Spleen (tissue), 11 donors: ENCODE measurements around the gene C2orf49. TPM values are rescaled to one million over a fixed set of nuclear protein-coding genes. Genes with fewer than 3 reads are reported as not detected.

ENCODE experiments used
- DNase-seq: peaks from one replicate; pipeline ENCODE4 v3.0.0-alpha.2; 2020
- H3K27ac ChIP-seq, 8 donors: fragments of 200-600 bp; sonication (generic) in 7 of 8; 1 replicate in 4 of 8; 2 replicates in 4 of 8; pipeline versions ENCODE4 v1.5.0 to v1.8.0; 2016 to 2021; ENCODE audit warnings: inconsistent platforms in 4 of 8, mild to moderate bottlenecking in 4 of 8, moderate library complexity in 1 of 8
- H3K27me3 ChIP-seq, 7 donors: fragments of 200-600 bp; sonication (generic) in 6 of 7; replicated peaks in 1 of 7; 1 replicate in 4 of 7; 2 replicates in 3 of 7; pipeline versions ENCODE4 v1.5.0 to v1.8.0; 2016 to 2021; ENCODE audit warnings: inconsistent platforms in 3 of 7, mild to moderate bottlenecking in 1 of 7
- H3K36me3 ChIP-seq, 6 donors: fragments of 200-600 bp; sonication (generic) in 5 of 6; 1 replicate in 4 of 6; 2 replicates in 2 of 6; pipeline versions ENCODE4 v1.5.0 to v1.8.0; 2016 to 2021; ENCODE audit warnings: inconsistent platforms in 2 of 6
- H3K4me1 ChIP-seq, 6 donors: fragments of 200-600 bp; sonication (generic) in 5 of 6; 1 replicate in 3 of 6; 2 replicates in 3 of 6; pipeline versions ENCODE4 v1.5.0 to v1.8.0; 2016 to 2021; ENCODE audit warnings: inconsistent platforms in 3 of 6
- H3K4me3 ChIP-seq, 8 donors: fragments of 200-600 bp; sonication (generic) in 7 of 8; 1 replicate in 4 of 8; 2 replicates in 4 of 8; pipeline versions ENCODE4 v1.5.0 to v1.8.0; 2016 to 2021; ENCODE audit warnings: inconsistent platforms in 4 of 8, mild to moderate bottlenecking in 4 of 8, moderate library complexity in 2 of 8
- H3K9me3 ChIP-seq, 8 donors: fragments of 200-600 bp; sonication (generic) in 7 of 8; 1 replicate in 4 of 8; 2 replicates in 4 of 8; pipeline versions ENCODE4 v1.5.0 to v1.8.0; 2016 to 2021; ENCODE audit warnings: inconsistent platforms in 4 of 8
- POLR2A ChIP-seq, 3 donors: fragments of 450-650 bp; IDR thresholded peaks; one replicate each; pipeline ENCODE4 v1.5.1; 2017; ENCODE audit warnings: antibody characterized with exemption in 3 of 3, mild to moderate bottlenecking in 1 of 3
- POLR2AphosphoS5 ChIP-seq, 3 donors: sonication (generic); formaldehyde crosslinking; IDR thresholded peaks; one replicate each; pipeline ENCODE4 v1.5.1; 2017; ENCODE audit warnings: antibody characterized with exemption in 3 of 3
- WGBS, 5 donors: extraction: QIAGEN DNeasy Blood & Tissue Kit in 3 of 5; methylation state at CpG; one replicate each; pipeline versions ENCODE4 v1.1.5 to v1.1.7; 2013 to 2018; 5-methylcytosine and 5-hydroxymethylcytosine counted together
- intact Hi-C: fragments of 100-400 bp; cut with DNase I; formaldehyde crosslinking; loops from one replicate; pipeline ENCODE4 v1.15.0; 2023; ENCODE audit warnings: low total_unique reads
- polyA plus RNA-seq, 3 donors: library from polyadenylated mRNA; stranded (reverse); fragments of 200-250 nt; gene quantifications; one replicate each; pipeline ENCODE4 v1.2.1, GENCODE V29; 2013
- total RNA-seq, 7 donors: library from RNA; depleted of rRNA in 3 of 7; stranded (reverse); fragments of >200 nt in 3 of 7; fragmentation: NEBNext Ultra II Directional in 4 of 7; extraction: Animal tissue kit (Norgen Biotek cat#: 25700) in 4 of 7; gene quantifications; one replicate each; pipeline versions ENCODE4 v1.1.0 to v1.2.1, GENCODE V29; 2016 to 2021
- TF ChIP-seq, protein P1 (sequence below), 11 experiments: fragments of 200-600 bp in 7 of 11; fragments of 450-650 bp in 4 of 11; sonication (generic) in 4 of 11; IDR thresholded peaks in 8 of 11; conservative IDR thresholded peaks in 3 of 11; 1 replicate in 7 of 11; 2 replicates in 4 of 11; pipeline versions ENCODE4 v1.4.0 to v1.8.0; 2016 to 2021; ENCODE audit warnings: antibody characterized with exemption in 11 of 11, inconsistent platforms in 4 of 11, mild to moderate bottlenecking in 1 of 11
- donor health status: healthy with polysubstance abuse.
- donor health status: DM: no; HTN: no; CAD: no; lungs with moderate emphysema.
- donor health status: DM: no; HTN: no; CAD: no.
- donor health status: Bipolar disorder and iron deficiency.
- donor health status: healthy.
- donor health status: DM: no; HTN: no; CAD: no.
- donor health status: DM: yes; HTN: yes; CAD: no.

Gene C2orf49
- total and polyA plus RNA-seq, 10 donors = 4.3 to 33.7 (median 17.2) TPM

GRCh38 chr2:105368759-105369408 lies 31.5 kb downstream of the C2orf49 start:
- intact Hi-C loops = loop anchor here (5.0 kb wide), 1 partner anchor 153 kb away; no protein-coding TSS in a partner anchor
- 81 to 92% (median 87%) methylated on average over 8 of the region's 8 CpGs for WGBS, 5 donors
- peaks cover 0 to 27% (median 0%) of the 10 kb centered on the region in 6 donors for H3K36me3 ChIP-seq

GRCh38 chr2:105369777-105370690 lies 32.7 kb downstream of the C2orf49 start:
- WGBS, 5 donors = 39 to 47% (median 40%) methylated on average over 30 of the region's 30 CpGs
- Histone ChIP-seq H3K27me3 (no peaks in the 10 kb centered on the region), H3K27ac (peak overlapping the region in 4 of 8 donors; percentile 5 to 54 (median 32)), H3K4me1 (peaks cover 0 to 33% (median 18%) of the 10 kb centered on the region in 6 donors), H3K9me3 (no peaks in the 10 kb centered on the region), H3K4me3 (peak overlapping the region in 1 of 8 donors; percentile 22), H3K36me3 (peaks cover 0 to 20% (median 0%) of the 10 kb centered on the region in 6 donors)
- TF ChIP-seq POLR2AphosphoS5 (IDR thresholded peaks at IDR 0.05) = peak; percentile 52 to 61 (median 56)
- TF ChIP-seq, protein P1, sequence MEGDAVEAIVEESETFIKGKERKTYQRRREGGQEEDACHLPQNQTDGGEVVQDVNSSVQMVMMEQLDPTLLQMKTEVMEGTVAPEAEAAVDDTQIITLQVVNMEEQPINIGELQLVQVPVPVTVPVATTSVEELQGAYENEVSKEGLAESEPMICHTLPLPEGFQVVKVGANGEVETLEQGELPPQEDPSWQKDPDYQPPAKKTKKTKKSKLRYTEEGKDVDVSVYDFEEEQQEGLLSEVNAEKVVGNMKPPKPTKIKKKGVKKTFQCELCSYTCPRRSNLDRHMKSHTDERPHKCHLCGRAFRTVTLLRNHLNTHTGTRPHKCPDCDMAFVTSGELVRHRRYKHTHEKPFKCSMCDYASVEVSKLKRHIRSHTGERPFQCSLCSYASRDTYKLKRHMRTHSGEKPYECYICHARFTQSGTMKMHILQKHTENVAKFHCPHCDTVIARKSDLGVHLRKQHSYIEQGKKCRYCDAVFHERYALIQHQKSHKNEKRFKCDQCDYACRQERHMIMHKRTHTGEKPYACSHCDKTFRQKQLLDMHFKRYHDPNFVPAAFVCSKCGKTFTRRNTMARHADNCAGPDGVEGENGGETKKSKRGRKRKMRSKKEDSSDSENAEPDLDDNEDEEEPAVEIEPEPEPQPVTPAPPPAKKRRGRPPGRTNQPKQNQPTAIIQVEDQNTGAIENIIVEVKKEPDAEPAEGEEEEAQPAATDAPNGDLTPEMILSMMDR (IDR thresholded peaks at IDR 0.05 in 8 of 11, conservative IDR thresholded peaks at IDR 0.05 in 3 of 11) = peak; percentile 87 to 95 (median 91)
- TF ChIP-seq POLR2A (IDR thresholded peaks at IDR 0.05) = no peak
- DNase-seq = peak; percentile 94
- intact Hi-C loops = loop anchor here (5.0 kb wide), 1 partner anchor 152 kb away; no protein-coding TSS in a partner anchor

More at GRCh38 chr2:105368759-105369408, 31.5 kb downstream of the C2orf49 start:
- no peak overlapping the region for H3K4me3 ChIP-seq
- no peak overlapping the region for H3K27ac ChIP-seq
- DNase-seq = no peak
- no peaks in the 10 kb centered on the region for H3K27me3 ChIP-seq
- H3K9me3 ChIP-seq = no peaks in the 10 kb centered on the region
- H3K4me1 ChIP-seq = peaks cover 0 to 24% (median 16%) of the 10 kb centered on the region in 6 donors
- TF ChIP-seq POLR2A (IDR thresholded peaks at IDR 0.05) (no peak), POLR2AphosphoS5 (IDR thresholded peaks at IDR 0.05) (no peak)
- TF ChIP-seq, protein P1 (IDR thresholded peaks at IDR 0.05 in 8 of 11, conservative IDR thresholded peaks at IDR 0.05 in 3 of 11) = no peak

- intact Hi-C loops = no loop called here
- no peaks in the 10 kb centered on the region for H3K9me3 ChIP-seq
- DNase-seq = no peak
- TF ChIP-seq POLR2AphosphoS5 (IDR thresholded peaks at IDR 0.05) = no peak
- TF ChIP-seq POLR2A (IDR thresholded peaks at IDR 0.05) = no peak
- TF ChIP-seq, protein P1 (IDR thresholded peaks at IDR 0.05 in 8 of 11, conservative IDR thresholded peaks at IDR 0.05 in 3 of 11) = no peak
- no peak overlapping the region for H3K4me3 ChIP-seq
- H3K4me1 ChIP-seq = peaks cover 0 to 41% (median 18%) of the 10 kb centered on the region in 6 donors
- peaks cover 0 to 14% (median 0%) of the 10 kb centered on the region in 6 donors for H3K36me3 ChIP-seq
- H3K27ac ChIP-seq = no peak overlapping the region
- H3K27me3 ChIP-seq = no peaks in the 10 kb centered on the region
- 90 to 98% (median 94%) methylated on average over 10 of the region's 10 CpGs for WGBS, 5 donors
These were observed 33.8 kb downstream of the C2orf49 start for GRCh38 chr2:105371156-105371555.
